HT1080 (cell line): ENCODE measurements around the gene C10orf105. TPM values are rescaled to one million over a fixed set of nuclear protein-coding genes. Genes with fewer than 3 reads are reported as not detected.

ENCODE experiments used
- DNase-seq: peaks from one replicate; pipeline ENCODE4 v3.0.0-alpha.2; 2015; ENCODE audit warnings: low read depth
- total RNA-seq: library from RNA; depleted of rRNA; stranded (reverse); fragments of >200 nt; shearing (Covaris generic); gene quantifications from 2 replicates; pipeline ENCODE4 v1.2.3, GENCODE V29; 2014; rRNA removed

C10orf105 gene
- total RNA-seq, 1 experiment from 2014 or later, result not detected

DNA sequence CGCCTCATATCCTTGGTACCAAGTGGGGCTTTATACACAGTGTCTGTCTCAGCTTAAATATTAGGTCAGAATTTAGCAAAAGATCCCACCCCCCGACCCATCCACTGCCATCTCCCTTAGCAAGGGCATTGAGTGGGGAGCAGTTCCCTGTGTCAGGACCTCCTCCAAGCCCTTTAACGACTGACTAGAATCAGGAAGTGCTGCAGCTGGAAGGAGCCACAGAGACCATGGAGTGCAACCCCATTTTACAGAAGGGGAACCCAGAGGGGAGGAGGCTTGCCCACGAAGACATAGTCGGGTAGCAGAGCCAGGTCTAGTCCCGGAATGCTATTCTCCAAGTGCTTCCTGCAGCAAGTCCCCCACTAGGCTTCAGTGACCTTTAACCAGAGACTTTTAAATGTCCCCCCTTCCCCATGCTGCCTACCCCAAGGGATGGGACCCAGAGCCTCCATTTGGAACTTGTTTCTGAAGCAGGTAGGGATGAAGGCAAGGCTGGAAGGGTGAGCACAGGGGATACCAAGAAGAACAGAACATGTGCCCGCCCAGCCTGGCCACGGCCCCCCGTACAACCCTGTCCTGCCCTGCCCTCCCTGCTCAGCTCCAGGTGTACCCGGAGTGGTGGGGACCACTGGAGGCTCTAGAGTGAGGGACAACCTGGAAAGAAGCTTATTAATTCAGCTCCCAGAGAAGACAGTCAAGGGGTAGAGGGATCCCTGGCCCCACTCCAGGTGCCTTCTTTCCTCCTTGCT, 41.3 kb downstream of the C10orf105 start:
- DNase-seq, result no peak

DNA sequence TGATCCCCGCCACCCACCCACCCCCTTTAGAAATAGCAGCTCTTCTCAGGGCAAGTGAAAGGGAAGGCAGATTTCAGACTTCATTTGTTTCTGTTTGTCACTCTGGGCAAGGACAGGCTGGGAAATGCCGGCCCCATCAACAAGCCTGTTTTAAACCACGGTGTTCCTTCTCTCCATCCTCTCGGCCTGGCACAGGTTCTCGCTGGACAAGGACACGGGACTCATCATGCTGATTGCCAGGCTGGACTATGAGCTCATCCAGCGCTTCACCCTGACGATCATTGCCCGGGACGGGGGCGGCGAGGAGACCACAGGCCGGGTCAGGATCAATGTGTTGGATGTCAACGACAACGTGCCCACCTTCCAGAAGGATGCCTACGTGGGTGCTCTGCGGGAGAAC, 42.3 kb downstream of the C10orf105 start:
- no peak for DNase-seq

DNA sequence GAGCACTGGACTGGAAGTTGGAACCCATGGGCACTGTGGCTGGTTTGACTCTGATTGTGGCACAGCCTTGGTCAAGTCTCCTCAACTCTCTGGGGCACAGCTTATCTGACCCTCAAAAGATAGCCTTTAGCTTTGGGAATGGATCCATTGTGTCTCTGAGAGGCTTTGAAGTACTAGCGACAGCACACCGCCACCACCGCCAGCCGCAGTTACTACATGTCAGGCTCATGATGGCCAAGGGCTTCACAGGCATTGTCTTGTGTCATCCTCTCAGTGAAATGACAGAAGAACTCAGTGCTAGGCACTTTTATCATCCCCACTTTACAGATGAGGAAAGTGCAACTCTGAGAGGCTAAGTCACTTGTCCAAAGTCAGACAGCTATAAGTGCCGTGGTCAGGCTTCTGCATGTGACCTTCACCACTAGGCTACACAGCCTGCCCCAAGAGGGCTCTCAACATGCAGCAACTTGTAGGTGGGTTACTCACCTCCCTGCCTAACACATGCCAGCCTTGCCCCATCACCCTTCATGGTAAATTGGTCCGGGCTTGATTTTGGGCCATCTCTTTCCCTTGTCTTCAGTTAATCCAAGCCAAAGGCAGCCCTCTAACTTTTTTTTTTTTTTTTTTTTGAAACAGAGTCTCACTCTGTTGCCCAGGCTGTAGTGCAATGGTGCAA, 44.1 kb downstream of the C10orf105 start:
- no peak for DNase-seq

DNA sequence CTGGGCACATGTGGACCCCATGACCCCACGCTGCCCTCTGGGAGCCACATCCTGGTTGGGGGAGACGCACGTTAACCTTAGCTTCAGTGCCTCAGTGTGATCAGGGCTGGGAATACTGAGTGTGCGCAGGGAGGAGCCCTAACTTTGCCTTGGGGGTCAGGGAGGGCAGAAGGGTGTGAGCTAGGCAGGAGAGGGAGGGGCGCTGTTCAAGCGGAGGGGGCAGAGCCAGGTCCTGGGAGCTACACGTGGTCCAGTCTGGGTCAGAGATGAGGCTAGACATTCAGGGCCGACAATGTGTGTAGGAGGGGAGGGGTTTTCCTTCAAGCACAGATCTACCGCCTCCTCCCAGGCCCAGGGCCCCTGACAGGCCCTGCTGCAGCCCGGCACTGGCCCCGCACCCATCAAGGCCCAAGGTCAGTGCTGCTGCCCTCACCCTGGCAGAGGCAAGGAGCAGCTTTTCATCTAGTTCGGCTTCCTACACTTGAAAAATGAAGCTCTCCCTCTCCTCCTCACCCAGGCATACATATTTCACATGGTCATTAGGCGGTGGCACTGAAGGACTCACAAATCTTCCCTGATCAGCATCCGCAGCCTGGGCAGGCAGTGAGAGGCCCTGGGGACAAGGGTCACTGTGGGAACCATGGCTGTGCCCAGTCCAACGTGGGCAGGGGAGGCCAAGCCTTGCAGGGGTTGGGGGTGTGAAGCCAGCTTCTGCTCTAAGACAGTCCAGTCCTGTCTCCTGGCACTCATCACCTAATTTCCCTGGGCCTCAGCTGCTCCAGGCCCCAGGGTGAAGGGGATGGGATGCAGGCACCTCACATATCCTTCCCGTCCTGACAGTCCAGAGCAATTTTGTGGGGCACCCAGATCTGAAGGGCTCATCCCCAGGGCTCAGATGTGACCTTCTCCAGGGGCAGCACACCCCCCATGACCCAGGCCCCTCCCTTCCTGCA, 47.3 kb downstream of the C10orf105 start:
- no peak for DNase-seq

DNA sequence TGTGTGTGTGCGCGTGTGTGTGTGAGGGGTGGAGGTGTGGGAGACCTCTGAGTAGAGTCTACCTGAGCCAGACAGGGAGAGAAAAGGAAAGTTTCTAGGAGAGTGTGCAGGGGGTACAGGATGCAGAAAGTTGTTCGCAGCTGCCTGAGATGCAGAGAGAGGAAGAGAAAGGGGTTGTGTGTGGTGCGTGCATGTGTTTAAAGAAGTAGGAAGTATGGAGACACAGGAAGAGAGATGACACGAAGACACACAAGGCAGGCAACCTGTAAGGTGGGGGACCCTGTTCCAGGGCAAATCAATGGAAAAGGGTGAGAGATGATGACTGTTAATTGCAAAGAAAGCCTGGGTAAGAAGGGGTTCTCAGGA, 52.2 kb downstream of the C10orf105 start:
- no peak for DNase-seq

DNA sequence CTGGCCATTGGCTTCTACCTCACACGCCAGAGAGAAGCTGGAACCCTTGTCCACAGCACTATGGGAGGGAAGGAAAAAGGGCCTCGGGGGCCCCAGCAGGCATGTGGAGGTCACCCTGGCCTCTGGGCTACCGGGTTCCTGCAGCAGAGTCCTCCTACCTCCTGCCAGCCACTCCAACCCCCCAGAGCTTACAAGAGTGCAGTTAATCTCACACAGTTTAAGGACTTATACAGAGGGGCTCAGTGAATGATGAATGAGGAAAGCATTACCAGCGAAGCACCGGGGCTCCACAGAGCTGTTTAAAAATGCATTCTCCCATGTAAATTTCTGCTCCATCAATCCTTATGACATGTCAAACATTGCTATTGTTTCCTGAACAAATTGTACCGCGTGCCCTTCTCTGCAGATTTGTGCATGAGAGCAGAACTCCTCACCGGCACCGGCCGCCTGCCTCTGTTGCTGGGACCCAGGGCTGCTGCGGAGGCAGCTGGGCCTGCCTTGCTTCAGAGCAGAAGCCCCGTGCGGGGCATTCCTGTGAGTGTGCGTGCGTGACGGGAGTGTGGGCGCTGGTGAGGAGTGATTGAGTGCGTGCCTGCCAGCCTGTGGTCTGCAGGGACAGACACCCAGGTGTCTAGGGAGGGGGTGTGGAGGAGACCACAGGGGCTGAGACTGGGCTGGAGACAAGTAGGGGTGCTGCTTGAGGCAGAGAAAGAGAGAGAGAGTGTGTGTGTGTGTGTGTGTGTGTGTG, 52.8 kb downstream of the C10orf105 start:
- DNase-seq, result no peak

DNA sequence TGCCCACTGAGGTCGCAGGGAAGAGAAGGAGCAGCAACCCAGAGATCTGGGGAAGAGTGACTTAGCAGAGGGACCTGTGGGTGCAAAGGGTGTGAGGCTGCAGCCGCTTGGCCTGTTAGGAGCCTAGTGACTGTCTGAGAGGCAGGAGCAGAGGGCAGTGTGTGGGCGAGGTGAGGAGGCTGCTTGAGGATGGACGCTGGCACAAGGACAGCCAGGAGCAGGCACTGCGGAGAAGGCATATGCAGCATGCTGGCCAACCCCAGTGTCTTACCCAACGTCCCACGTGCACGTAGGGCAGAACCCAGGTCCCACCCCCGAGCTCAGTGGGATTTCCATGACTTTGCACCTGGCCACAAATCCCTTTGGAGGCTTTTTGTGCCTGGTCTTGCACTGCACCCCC, 54.1 kb downstream of the C10orf105 start:
- DNase-seq, result no peak

DNA sequence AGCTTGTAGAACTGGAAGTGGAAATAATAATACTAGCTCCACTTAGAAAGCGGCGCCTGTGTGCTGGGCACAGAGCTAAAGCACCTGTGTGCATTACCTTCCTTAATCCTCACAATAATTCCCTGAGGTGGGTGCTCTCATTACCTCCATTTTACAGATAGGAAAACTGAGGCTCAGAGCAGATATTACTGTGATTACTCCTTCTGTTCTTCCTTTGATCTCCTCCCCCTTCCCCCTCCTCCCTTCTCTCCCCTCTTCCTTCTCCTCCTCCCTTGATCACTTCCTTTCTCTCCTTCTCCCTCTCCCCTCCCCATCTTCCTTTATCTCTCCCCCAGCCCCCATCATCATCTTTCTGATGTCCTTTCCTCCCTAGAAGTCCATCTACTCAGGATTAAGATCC, 55.0 kb downstream of the C10orf105 start:
- DNase-seq, result no peak

DNA sequence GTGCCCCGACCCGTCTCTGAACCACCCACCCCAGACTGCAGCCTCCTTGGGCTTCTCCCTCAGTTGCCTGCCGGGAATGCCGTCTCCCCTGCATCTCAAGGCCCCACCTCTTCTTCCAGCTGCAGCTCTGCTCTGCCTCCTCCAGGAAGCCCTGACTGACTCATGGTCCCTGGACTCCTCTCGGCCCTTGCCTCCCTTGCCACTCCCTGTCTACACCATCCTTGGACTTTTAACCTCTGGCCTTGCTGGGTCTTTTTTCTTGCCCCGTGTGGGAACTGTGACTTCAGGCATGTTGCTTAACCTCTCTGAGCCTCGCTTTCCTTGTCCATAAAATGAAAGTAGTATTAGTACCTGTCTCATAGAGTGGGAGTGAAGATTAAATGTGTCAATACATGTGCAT, 56.3 kb downstream of the C10orf105 start:
- DNase-seq, result peak; percentile 11

DNA sequence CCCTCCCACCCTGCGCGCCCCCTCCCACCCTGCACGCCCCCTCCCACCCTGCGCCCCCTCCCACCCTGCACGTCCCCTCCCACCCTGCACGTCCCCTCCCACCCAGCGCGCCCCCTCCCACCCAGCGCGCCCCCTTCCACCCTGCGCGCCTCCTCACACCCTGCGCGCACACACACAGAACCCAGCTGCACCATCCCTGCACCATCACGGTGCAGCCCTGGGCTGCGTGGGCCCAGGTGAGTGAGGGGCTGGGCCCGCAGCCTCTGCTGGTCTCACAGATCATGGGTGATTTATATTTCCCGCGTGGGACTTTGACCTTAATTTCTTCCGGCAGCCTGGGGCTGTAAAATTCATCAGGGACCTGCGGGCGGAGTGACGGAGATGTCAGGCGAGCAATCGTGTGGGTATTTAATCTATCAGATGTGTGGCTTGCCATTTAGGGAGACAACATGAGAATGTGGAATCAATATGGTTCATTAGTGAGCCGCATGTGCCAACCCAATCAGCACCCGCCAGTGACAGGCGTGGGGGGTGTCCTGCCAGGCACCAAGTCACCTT, 57.7 kb downstream of the C10orf105 start:
- DNase-seq, result no peak

Other genes with a start within 250 kb of the C10orf105 start
- gene VSIR, start 53.7 kb upstream of the C10orf105 start, total RNA-seq, result 0.02 and 0.17 TPM in 2 replicates
- gene PSAP, start 131.5 kb upstream of the C10orf105 start, total RNA-seq, result 289 and 329 TPM in 2 replicates
- gene CHST3, start 244.6 kb upstream of the C10orf105 start, total RNA-seq, result 20.7 and 23.6 TPM in 2 replicates